ENCODE results near the gene MYO3A.
"Not testable (repeated sequence)": the region's sequence is repeated elsewhere in the genome, so short reads cannot be mapped to it uniquely, and the experiment has no call there.

The MYO3A gene

DNA sequence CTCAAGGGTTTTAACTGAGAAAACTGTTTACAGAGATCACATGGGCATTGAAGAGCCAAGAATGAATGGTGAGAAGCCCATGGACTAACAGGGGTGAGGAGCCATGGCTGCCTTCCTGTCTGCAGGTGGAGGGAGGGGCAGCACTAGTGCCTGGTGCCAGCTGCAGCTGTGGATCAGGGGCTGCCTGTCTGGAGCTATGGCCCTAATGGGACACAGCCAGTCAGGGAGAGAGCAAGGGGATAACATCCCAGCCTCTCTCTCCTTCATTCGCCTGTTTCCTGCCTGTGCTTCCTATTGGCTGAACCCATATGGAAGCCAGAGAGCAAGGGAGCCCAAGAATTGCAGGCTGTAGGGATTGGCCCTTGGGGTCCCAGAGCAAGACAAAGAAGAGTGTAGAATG lies 156.7 kb downstream of the MYO3A start:
- DNase-seq (ENCODE audit: low spot score): no peak

DNA sequence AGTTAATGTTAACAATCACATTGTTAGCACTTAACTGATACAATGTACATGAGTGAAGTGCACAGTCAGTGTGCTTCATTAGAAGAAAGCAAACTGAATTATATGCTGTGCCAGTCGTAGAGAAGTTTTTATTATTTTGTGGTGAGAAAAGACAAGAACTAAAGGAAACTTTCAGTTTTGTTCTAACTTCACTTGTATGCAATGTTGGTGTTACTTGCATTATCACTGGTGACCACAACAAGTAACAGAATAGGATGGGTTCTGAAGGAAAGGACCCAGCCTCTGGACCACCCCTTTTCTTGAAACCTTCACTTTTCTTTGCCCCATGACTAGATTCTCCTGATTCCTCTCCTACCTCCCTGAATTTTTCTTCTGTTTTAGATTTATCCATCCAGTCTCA lies 159.2 kb downstream of the MYO3A start:
- DNase-seq (ENCODE audit: low spot score): no peak

DNA sequence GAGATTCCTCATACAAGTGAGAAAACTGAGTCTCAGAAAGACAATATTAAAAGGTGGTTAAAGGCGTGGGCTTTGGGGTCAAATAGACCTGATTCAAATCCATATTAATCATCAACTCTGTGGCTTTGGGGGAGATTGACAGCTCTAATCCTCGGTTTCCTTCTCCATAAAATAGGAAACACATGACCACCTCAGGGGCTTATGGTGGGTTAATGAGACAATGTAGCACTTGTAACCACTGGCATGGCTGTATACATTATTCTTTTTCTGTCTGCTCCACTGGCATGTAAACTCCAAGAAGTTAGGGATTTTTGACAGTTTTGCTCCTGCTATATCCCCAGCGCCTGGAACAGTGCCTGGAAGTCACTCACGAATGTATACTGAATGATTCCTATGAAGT lies 161.8 kb downstream of the MYO3A start:
- DNase-seq (ENCODE audit: low spot score): no peak

DNA sequence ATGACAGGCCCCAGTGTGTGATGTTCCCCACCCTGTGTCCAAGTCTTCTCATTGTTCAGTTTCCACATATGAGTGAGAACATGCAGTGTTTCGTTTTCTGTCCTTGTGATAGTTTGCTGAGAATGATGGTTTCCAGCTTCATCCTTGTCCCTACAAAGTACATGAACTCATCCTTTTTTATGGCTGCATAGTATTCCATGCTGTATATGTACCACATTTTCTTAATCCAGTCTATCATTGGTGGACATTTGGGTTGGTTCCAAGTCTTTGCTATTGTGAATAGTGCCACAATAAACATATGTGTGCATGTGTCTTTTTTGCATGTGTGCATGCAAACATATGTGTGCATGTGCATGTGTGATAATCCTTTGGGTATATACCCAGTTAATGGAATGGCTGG lies 163.5 kb downstream of the MYO3A start:
- DNase-seq (ENCODE audit: low spot score): not testable (repeated sequence)

DNA sequence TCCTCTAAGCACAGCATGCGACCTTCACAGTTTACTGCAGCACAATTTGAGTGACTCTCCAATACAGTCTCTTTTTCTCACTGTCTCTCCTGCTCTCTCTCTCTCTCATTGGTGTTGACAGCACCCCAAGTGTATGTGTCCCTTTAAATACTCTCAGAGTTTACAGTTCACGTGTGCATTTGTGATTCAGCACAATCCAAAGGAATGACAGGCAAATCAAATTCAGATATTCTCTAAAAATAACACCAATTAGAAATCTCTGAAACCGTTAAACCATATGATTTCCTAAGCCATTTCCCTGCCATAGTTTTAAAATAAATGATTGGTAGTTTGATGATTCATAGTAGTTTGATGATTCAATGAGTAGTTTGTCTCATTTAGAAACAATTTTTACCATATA lies 178.5 kb downstream of the MYO3A start:
- no peak for DNase-seq (ENCODE audit: low spot score)

DNA sequence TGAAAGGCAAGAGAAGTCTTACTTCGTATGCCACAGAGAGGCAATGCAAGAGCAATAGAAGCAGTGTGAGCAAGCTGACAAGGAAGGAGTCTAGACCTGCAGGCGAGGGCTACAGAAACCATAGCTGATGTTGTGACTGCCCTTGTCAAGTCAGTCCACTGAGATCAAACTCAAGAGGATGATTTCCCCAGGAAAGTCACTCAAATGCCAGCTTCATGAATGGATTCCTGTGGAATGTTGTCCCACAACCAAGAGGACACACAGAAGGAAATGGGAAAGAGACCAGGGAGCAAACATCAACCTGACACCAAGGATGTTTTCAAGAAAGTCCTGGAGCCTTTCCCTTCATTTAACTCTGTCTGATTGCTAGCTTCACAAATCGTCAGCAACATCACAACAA lies 204.6 kb downstream of the MYO3A start:
- no peak for DNase-seq (ENCODE audit: low spot score)

DNA sequence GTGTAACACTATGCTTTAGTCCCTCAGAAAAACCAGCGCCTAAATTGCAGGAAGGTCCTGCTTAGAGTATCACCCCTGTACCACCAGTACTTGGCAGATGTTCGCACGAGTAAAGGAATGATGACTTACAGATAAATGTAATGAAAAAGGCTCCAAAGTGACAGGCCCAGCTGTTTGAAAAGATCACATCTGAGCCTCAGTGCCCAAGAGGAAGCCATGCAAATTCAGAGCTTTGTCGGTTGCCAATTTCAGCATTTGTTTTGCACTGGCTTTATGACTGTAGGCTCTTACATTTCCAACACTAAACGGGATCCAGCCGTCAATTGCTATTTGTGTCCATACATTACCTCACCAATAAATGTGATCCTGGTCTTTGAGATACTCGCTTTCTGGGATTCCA lies 222.0 kb downstream of the MYO3A start:
- no peak for DNase-seq (ENCODE audit: low spot score)

DNA sequence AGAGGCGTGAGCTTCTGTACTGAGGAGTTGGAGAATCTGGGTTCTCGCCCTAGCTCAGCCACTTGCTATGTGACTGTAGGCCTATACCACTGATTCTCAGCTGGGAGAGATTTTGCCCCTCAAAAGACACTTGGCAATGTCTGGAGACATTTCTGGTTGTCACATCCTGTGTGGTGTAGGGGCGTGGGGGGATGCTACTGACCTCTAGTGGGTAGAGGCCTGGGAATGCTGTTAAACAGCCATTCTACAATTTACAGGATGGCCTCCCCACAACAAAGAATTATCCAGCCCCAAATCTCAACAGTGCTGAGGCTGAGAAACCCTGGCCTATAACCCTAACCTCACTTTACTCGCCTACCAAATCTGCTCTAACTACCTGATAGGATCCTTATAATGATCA lies 223.7 kb downstream of the MYO3A start:
- peak; percentile 11 for DNase-seq (ENCODE audit: low spot score)

DNA sequence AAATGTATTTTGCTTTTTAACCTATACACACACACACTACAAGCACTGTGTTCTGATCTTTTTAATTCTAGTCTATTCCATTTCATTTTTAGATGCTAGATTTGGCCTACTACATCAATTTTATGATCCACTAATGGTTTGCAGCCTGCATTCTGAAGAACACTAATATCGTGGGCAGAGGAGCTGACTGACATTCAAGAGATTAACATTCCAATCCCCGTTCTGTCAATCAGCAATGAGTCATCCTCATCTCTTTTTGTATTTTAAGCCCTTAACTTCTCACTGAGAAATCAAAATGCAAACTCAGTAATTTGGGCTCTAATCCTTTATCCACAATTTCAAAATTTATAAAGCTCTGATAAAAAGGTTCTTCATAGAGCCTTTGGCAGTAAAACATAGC lies 235.4 kb downstream of the MYO3A start:
- DNase-seq (ENCODE audit: low spot score): peak; percentile 20

DNA sequence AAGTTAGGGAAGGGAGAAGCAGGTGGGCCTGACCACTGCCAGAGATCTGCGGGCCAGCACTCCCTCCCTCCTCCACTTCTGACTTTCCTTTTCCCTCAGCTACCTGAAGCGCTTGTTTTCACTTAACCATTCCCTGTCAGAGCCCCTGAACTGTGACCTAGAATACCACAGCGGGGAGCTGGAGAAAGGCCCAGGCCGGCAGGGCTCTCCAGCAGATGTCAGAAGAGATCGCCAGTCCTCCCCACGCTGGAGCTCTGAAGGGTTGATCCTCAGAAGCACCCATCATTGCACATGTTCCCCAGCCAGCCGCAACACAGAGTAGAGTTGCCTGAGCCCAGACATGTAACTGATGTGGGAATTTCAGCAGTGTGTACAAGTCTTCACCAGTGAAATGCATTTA lies 238.1 kb downstream of the MYO3A start:
- DNase-seq (ENCODE audit: low spot score): no peak

DNA sequence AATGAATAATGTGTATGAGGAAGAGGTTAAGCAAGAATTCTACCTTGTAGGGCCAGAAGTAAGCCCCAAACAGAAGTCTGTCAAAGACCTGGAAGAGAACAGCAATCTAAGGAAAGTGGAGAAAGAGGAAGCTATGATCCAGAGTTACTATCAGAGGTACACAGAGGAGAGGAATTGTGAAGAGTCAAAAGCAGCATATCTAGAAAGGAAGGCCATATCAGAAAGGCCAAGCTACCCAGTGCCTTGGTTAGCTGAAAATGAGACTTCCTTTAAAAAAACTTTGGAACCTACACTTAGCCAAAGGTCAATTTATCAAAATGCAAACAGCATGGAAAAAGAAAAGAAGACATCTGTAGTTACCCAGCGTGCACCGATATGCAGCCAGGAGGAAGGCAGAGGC lies 239.8 kb downstream of the MYO3A start:
- DNase-seq (ENCODE audit: low spot score): no peak

DNA sequence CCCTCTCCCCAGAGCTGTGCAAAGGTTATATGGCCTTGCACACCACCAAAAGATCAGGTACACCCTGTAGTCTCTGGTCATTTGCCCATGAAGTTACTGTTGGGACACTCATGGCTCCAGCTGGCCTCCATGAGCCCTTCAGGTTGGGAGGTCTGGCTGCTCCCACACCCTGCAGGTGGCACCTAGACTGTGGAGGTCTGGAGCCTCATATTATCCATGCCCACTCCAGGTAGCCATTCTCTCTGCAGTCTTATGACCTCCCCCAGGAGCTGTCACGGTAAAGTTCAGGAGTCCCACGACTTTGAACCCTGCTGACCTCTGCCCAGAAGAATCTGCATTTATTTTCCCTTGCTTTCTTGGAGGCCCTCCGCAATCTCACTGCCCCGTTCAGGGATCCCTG lies 243.3 kb downstream of the MYO3A start:
- DNase-seq (ENCODE audit: low spot score): no peak

DNA sequence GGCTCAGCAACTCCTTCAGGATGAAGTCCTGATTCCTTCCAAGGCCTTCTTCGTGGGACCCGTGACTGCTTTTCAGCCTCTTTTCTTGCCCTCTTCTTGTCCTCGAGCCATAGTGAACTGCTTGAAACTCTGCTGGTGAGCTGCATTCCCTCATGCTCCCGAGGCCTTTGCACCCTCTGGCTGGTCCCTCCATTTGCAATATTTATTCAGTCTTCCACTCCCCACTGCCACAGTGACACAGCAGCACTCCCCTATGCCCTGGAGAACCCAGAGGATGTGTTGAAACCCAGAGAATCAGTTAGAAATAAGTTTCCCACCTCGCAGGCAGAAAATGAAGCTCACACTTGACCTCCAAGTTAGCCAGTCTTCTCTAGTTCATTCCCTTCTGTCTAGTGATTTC lies 260.2 kb downstream of the MYO3A start:
- no peak for DNase-seq (ENCODE audit: low spot score)

DNA sequence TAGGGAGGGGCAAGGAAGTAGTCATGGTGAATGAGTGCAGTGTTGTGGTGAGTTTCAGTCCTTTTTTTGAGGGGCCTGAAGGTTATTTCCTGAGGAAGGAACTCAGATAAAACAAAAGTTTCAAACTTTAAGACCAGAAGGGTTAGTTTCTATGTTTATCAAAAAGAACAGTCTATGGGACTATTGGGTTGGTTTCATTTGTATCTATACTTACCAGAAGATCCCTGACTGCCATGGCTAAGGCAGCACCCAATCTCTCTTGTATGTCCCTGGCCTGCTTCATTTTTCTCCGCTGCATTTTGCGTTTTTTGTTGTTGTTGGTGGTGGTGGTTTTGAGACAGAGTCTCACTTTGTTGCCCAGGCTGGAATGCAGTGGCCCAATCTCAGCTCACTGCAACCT lies 263.2 kb downstream of the MYO3A start:
- no peak for DNase-seq (ENCODE audit: low spot score)

DNA sequence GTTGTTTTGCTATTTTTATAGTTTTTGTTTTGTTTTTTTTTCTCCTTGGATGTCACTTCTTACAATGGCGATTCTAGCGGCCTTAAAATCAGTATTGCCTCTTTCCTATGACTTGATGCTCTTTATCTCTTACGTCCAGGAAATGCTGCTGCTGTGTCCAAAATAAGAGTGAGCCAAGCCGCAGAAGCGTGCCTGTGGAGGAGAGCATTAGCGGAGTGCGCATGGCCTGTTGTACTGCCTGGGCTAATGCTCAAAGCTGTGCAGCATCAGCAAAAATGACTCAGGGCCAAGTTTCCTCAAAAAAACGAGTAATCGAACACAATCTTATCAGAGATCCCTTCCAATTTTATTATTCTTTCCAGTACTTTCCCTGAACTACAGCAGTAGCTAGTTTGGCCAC lies 264.1 kb downstream of the MYO3A start:
- no peak for DNase-seq (ENCODE audit: low spot score)

DNA sequence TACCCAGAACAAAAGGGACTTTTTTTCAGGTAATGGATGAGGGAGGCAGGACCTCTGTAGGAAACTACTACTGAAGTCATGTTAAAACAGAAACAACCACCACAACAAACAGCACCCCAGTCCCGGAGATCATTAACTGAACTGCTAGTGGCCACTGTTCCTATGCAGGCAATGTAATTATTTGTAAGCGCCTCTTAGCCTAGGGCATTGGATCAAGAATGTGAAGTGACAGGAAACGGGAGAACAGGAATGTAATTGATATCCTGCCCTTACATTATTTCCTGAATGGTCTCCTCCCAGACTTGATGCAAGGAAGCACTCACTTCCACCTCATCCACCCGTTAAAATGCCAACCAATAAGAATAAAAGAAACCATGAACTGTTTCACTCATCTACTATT lies 265.8 kb downstream of the MYO3A start:
- no peak for DNase-seq (ENCODE audit: low spot score)

DNA sequence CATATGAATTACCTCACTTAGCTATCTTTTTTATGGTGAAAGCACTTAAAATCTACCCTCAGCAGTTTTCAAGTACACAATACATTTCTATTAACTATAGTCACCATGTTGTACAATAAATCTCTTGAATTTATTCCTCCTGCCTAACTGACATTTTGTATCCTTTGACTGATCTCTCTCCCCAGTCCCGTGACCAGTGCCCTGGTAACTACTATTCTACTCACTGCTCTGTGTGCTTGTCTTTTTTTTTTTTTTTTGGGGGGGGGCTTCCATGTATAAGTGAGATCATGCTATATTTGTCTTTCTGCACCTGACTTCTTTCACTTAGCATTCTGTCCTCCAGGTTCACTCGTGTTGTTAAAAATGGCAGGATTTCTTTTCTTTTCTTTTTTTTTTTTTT lies 271.2 kb downstream of the MYO3A start:
- DNase-seq (ENCODE audit: low spot score): no peak

DNA sequence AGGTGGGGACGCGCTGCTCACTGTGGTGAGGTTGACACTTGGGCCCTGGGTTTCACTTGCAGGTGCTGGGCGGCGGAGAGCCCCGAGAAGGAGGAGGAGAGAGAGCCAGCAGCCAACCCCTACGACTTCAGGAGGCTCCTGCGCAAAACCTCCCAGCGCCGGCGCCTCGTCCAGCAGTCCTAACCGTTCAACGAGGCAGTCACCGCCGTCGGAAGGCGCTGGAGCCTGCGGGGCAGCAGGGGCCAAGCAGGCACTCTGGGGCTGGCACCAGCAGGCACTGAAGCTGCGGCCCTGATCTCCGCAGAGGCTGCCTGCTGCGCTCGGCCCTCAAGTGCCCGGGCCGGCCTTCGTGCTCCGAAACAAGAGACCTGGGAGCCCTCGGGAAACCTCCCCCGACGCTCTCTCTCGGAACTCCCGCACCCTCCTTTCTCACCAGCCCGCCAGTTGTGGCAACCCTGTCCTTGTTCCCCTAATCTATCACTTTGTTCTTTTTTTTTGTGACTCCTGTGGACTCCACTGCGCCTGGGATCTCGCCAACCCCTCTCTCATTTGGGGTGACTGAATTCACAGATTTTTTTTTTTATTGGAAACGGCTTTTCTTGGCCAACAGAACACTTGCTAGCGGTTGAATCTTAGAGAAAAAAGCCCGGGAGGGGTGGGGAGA lies 277.9 kb downstream of the MYO3A start:
- no peak for DNase-seq (ENCODE audit: low spot score)

DNA sequence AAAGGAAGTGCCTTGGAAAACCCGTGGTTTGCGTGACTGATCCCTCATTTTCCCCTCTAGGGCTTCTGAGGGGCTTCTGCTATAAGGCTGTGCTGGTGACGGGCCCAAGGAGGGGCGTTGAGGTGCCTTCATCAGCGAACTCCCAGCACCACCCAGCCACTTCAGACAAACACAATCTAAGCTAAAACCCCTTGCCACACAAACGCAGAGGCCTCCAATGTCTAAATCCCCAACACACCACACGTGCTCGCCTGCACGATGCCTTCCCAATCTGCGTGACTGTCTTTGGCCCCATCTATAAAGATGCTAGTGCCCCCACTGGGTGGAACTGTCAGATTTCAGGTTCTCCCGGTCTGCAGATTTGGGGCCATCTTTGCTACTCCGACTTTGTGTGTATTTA lies 278.5 kb downstream of the MYO3A start:
- DNase-seq (ENCODE audit: low spot score): no peak

DNA sequence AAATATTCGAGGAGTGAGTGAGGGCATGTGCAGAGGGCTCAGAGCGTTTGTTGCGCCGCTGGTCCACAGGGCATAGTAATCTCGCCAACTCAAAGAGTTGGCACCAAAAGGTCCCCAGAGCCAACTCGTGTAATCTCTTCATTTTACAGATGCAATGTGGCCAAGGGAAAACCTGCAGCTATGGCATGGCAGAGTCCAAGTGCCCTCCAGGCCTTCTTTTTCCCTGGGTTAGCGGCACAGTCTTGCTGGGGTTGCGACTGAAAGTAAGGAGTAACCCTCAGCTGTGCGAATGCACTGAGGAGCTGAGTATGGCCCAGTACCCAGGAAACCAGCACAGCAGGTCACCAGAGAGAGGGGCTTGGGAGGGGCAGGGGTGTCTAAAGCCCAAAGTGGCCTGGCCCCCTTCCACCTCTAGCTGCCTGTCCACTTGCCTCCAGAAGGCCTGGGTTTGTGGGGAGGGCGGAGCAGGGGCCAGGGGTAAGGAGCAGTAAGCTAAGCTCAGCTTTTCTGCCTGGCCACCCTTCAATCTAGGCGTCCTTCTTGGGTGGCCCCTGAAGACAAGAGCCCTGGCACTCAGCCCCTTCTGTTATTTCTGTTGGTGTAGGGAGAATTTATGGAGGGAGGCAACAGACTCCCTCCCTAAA lies 279.2 kb downstream of the MYO3A start:
- no peak for DNase-seq (ENCODE audit: low spot score)

DNA sequence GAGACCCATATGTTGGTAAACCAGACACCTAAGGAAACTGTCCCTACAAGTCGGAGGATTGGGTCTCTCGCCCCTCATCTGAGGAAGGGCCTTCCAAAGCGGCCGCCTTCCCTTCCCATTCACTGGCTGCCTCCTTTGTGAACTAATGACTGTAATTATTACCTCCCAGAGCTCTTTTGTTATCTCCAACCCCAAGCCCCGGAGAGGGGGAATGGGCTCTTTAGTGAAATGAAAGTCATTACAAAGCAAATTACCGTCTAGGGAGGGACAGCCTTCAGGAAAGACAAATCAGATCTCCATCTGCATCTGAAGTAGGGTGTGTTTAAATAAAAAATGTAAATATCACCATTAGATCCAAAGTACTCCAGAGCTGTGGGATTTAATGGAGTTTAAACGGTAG lies 280.0 kb downstream of the MYO3A start:
- DNase-seq (ENCODE audit: low spot score): no peak

DNA sequence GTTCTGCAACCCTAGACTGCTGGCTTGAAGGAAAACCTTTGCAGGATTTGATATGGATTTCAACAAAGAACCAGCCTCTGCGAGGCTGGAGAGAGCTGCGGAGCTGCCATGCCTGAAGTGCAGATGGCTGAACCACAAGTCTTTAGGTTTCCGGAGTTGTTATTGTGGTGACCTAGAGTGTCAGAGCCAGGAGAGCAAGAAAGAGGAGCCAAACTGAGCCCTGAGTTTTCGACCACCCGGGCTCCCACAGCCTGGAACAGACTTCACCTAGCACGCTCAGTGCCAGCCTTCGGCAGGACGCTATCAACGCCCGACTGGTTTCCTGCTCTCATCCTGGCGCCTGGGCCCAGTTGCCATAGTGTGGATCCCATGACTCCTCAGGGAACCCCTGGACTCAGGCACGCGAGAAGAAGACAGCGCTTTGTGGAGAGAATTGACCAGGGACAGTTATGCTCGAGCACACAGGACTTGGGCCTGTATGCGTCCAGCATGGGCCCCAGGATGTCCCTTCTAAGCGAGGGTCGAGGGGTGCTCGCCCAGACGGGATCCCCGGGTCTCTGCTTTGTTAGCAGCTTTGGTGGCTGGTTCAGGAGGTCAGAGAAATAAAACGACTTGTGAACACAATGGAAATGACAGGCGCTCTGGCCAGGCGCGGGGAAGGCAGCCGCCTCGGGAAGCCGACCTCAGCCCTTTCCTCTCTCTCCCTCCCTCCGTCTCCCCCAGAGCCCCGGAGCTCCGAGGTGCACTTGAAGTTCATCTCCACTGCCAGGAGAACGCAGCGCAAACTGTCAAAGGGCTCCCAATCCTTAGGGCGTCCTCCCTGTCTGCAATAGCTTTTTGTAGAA lies 280.7 kb downstream of the MYO3A start:
- no peak for DNase-seq (ENCODE audit: low spot score)

DNA sequence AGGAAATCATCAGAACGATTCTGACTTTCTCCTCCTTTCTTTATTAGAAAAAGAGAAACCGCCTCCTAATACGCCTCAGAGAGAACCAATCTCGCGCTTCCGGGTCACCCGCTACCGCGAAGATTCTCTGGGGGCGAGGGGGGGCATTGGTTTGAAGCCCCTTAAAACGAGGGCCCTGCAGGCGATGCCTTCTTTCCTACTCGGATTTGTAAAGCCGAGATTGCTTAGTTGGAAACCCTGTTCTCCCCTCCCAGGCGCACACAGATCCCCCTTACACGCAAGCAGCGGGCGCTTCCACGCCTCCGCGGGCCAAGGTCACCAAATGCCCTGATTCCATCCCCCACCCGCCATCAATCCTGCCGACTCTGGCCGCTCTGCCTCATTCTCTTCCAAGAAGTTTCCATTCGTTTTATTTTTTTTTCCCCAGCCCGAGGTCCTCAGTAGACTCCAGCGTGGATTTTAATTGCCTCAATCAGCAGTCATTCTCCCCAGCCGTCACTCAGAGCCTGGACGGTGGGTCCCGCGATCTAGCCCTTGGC lies 281.4 kb downstream of the MYO3A start:
- no peak for DNase-seq (ENCODE audit: low spot score)
